ENCODE results near the gene CYS1. TPM values are rescaled to one million over a fixed set of nuclear protein-coding genes. Genes with fewer than 3 reads are reported as not detected.

Gene CYS1
- total and polyA plus RNA-seq, 2 of the 8 experiments (the other 6 are each of a cell fraction or from before 2014, with no cell fraction given), result 0.09 to 0.13 TPM

GRCh38 chr2:10008809-10009176 is 71.4 kb downstream of the CYS1 start:
- H3K27ac ChIP-seq (ENCODE audit: low read depth, low read length), result no peak overlapping the region
- peaks cover 0 to 2% of the 10 kb centered on the region in 2 experiments for H4K20me1 ChIP-seq (replicated peaks in 1 of 2; ENCODE audit: control insufficient read depth in 1 of 2, insufficient read depth in 2 of 2, low read length in 2 of 2)
- WGBS, 2 experiments (ENCODE audit: extremely low coverage in 1 of 2, insufficient coverage in 1 of 2, insufficient read length in 1 of 2, insufficient replicate concordance in 2 of 2, low coverage in 1 of 2, low lambda C conversion rate in 2 of 2, missing lambda C conversion rate in 1 of 2), result 81% methylated on average over 9 of the region's 9 CpGs; no CpG with 5 or more reads in 1 of the 2 experiments
- no peaks in the 10 kb centered on the region for H3K4me1 ChIP-seq (replicated peaks in 1 of 4; ENCODE audit: control insufficient read depth in 3 of 4, insufficient read depth in 4 of 4, low read length in 3 of 4)
- no peak overlapping the region for H2BK12ac ChIP-seq (ENCODE audit: low read depth, low read length)
- no peak overlapping the region for H3K14ac ChIP-seq (ENCODE audit: insufficient read length)
- H3K56ac ChIP-seq (replicated peaks; ENCODE audit: insufficient read length, low read depth, low read length), result no peak overlapping the region
- ChIA-PET CTCF (ENCODE audit: partially characterized antibody) (interaction anchor here (0.8 to 4.5 kb wide), 9 partner anchors 11 to 213 kb away, joined by 3 to 23 read pairs (median 3); no protein-coding TSS in a partner anchor), POLR2A (ENCODE audit: partially characterized antibody) (interaction anchor here (1.2 kb wide), 1 partner anchor 40 kb away, joined by 3 read pairs; no protein-coding TSS in a partner anchor)
- no peak overlapping the region for H3K4me3 ChIP-seq (ENCODE audit: extremely low read depth in 1 of 4, insufficient read depth in 2 of 4, low read depth in 3 of 4, low read length in 4 of 4)
- no peak overlapping the region for H4K8ac ChIP-seq (ENCODE audit: extremely low read depth, insufficient read depth, low read length)
- H3K9me3 ChIP-seq (ENCODE audit: insufficient read depth in 2 of 2, low read depth in 1 of 2, low read length in 1 of 2), result peaks cover 0 to 2% of the 10 kb centered on the region in 2 experiments; a peak in 1 of 4 replicates
- no peak overlapping the region for H2BK20ac ChIP-seq (ENCODE audit: low read length)
- DNase-seq (ENCODE audit: low read depth in 1 of 2, low spot score in 2 of 2), result no peak
- no peak overlapping the region for H3K18ac ChIP-seq (ENCODE audit: extremely low read depth, low read length)
- no peak overlapping the region for H3K9ac ChIP-seq (replicated peaks in 1 of 4; ENCODE audit: extremely low read depth in 1 of 4, low read depth in 3 of 4, low read length in 3 of 4)
- no peak overlapping the region for H3K4me2 ChIP-seq (ENCODE audit: insufficient read depth in 1 of 2, low read depth in 2 of 2, low read length in 2 of 2)
- H2AK5ac ChIP-seq (ENCODE audit: low read depth, low read length), result no peak overlapping the region
- H3K23ac ChIP-seq (ENCODE audit: insufficient read length), result no peak overlapping the region
- H3K4ac ChIP-seq (replicated peaks; ENCODE audit: insufficient read length, low read depth, low read length), result no peak overlapping the region
- H3K79me1 ChIP-seq (ENCODE audit: low read depth, low read length), result no peaks in the 10 kb centered on the region
- H2AFZ ChIP-seq (ENCODE audit: low read length), result no peak overlapping the region
- no peaks in the 10 kb centered on the region for H3K27me3 ChIP-seq (replicated peaks in 1 of 4; ENCODE audit: control insufficient read depth in 3 of 4, extremely low read depth in 1 of 4, insufficient read depth in 3 of 4, low read length in 3 of 4)
- no peak for FAIRE-seq
- H3K36me3 ChIP-seq (ENCODE audit: control insufficient read depth in 2 of 4, insufficient read depth in 4 of 4, low read length in 3 of 4), result no peaks in the 10 kb centered on the region
- H4K5ac ChIP-seq (ENCODE audit: insufficient read length, low read depth, low read length), result no peak overlapping the region
- no peak overlapping the region for H2BK15ac ChIP-seq (ENCODE audit: low read length)
- H3K79me2 ChIP-seq (ENCODE audit: control insufficient read depth in 1 of 2, insufficient read depth in 2 of 2, low read length in 2 of 2), result no peaks in the 10 kb centered on the region
- no peak overlapping the region for H4K91ac ChIP-seq (replicated peaks; ENCODE audit: insufficient read length, low read length)
- no peaks in the 10 kb centered on the region; the same call in 1 of the 2 replicates for H3K23me2 ChIP-seq (ENCODE audit: low read depth, low read length)
- H2BK5ac ChIP-seq (ENCODE audit: low read depth, low read length), result no peak overlapping the region
- H2BK120ac ChIP-seq (replicated peaks; ENCODE audit: low read depth, low read length), result no peak overlapping the region
- TF ChIP-seq EP300 (IDR thresholded peaks at IDR 0.05; ENCODE audit: borderline replicate concordance in 1 of 2, low read depth in 2 of 2, low read length in 2 of 2) (no peak), RNF2 (IDR thresholded peaks at IDR 0.05; ENCODE audit: borderline replicate concordance, low read depth, low read length, missing control alignments, poor library complexity, severe bottlenecking) (no peak), TCF12 (IDR thresholded peaks at IDR 0.05; ENCODE audit: low read depth, low read length) (no peak), NRF1 (IDR thresholded peaks at IDR 0.05; ENCODE audit: low read depth, low read length) (no peak), SAP30 (IDR thresholded peaks at IDR 0.05; ENCODE audit: insufficient read depth, insufficient replicate concordance, low read length) (no peak), TAF1 (IDR thresholded peaks at IDR 0.05; ENCODE audit: low read depth, low read length) (no peak), SIX5 (IDR thresholded peaks at IDR 0.05; ENCODE audit: low read depth, low read length) (no peak), CHD1 (IDR thresholded peaks at IDR 0.05; ENCODE audit: low read depth, low read length) (no peak), JUN (IDR thresholded peaks at IDR 0.05; ENCODE audit: low read depth, low read length) (no peak), BCL11A (IDR thresholded peaks at IDR 0.05; ENCODE audit: low read depth in 2 of 2, low read length in 2 of 2) (no peak), RFX5 (IDR thresholded peaks at IDR 0.05; ENCODE audit: borderline replicate concordance, low read depth, low read length) (no peak), BRCA1 (IDR thresholded peaks at IDR 0.05; ENCODE audit: low read depth, low read length) (no peak), SIN3A (conservative IDR thresholded peaks at IDR 0.05 in 1 of 2, IDR thresholded peaks at IDR 0.05 in 1 of 2; ENCODE audit: low read depth in 1 of 2, low read length in 2 of 2) (no peak), EGR1 (IDR thresholded peaks at IDR 0.05; ENCODE audit: borderline replicate concordance, low read depth, low read length) (no peak)

Data from H1 (cell line).